HEK293 (cell line): ENCODE measurements around the gene MALAT1.

Experiments used
- ZNF16 ChIP-seq: fragments of 450-650 bp; formaldehyde crosslinking; IDR thresholded peaks from 2 replicates; pipeline ENCODE4 v1.5.1; 2016; ENCODE audit warnings: low read depth, missing biosample characterization, missing genetic modification characterization
- ZNF274 ChIP-seq, 2 experiments: fragments of 200-500 bp in 1 of 2; fragments of 450-650 bp in 1 of 2; sonication (Bioruptor generic) in 1 of 2; formaldehyde crosslinking in 1 of 2; IDR thresholded peaks; 2 replicates each; pipeline versions ENCODE4 v1.5.1 to v1.6.1; 2014 to 2016; ENCODE audit warnings: borderline replicate concordance in 1 of 2, inconsistent platforms in 1 of 2, low read length in 1 of 2, missing biosample characterization in 1 of 2, missing genetic modification characterization in 1 of 2
- ZNF280D ChIP-seq: fragments of 450-650 bp; formaldehyde crosslinking; IDR thresholded peaks from 2 replicates; pipeline ENCODE4 v1.5.1; 2016; ENCODE audit warnings: missing biosample characterization, missing genetic modification characterization
- ZNF426 ChIP-seq: fragments of 450-650 bp; formaldehyde crosslinking; IDR thresholded peaks from 2 replicates; pipeline ENCODE4 v1.5.1; 2017; ENCODE audit warnings: missing biosample characterization, missing genetic modification characterization, mild to moderate bottlenecking, inconsistent platforms, moderate library complexity
- ZNF707 ChIP-seq: fragments of 450-650 bp; formaldehyde crosslinking; IDR thresholded peaks from 2 replicates; pipeline ENCODE4 v1.5.1; 2016; ENCODE audit warnings: missing biosample characterization, missing genetic modification characterization

DNA sequence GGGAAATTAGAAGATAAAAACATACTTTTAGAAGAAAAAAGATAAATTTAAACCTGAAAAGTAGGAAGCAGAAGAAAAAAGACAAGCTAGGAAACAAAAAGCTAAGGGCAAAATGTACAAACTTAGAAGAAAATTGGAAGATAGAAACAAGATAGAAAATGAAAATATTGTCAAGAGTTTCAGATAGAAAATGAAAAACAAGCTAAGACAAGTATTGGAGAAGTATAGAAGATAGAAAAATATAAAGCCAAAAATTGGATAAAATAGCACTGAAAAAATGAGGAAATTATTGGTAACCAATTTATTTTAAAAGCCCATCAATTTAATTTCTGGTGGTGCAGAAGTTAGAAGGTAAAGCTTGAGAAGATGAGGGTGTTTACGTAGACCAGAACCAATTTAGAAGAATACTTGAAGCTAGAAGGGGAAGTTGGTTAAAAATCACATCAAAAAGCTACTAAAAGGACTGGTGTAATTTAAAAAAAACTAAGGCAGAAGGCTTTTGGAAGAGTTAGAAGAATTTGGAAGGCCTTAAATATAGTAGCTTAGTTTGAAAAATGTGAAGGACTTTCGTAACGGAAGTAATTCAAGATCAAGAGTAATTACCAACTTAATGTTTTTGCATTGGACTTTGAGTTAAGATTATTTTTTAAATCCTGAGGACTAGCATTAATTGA is 1.0 kb downstream of the MALAT1 start:
- TF ChIP-seq ZNF707 (tag by site-specific recombination), result no peak
- TF ChIP-seq ZNF16 (tag by site-specific recombination), result no peak
- TF ChIP-seq ZNF426 (tag by site-specific recombination), result no peak
- TF ChIP-seq ZNF280D (tag by site-specific recombination), result no peak
- TF ChIP-seq ZNF274 (IDR thresholded peaks at IDR 0.05; ENCODE audit: low read length), result no peak
- TF ChIP-seq ZNF274 (tag by site-specific recombination; IDR thresholded peaks at IDR 0.05; ENCODE audit: borderline replicate concordance), result no peak
